HAP-1 (cell line): ENCODE data around the gene SYTL1.
A peak's percentile ranks its signal among the peaks of the same experiment; 100 is the strongest.

Source experiments
- DNase-seq, 2 experiments: peaks; one replicate each; pipeline ENCODE4 v3.0.0-alpha.2; 2016 to 2020; ENCODE audit warnings: low spot score in 2 of 2
- H3K27me3 ChIP-seq: fragments of 250-450 bp; sonication (Bioruptor Pico); 2 replicates; pipeline ENCODE4 v1.5.1; 2020; ENCODE audit warnings: low read depth, mild to moderate bottlenecking, moderate library complexity
- H3K36me3 ChIP-seq: fragments of 250-450 bp; sonication (Bioruptor Pico); replicated peaks from 2 replicates; pipeline ENCODE4 v1.5.1; 2020; ENCODE audit warnings: mild to moderate bottlenecking
- H3K4me1 ChIP-seq: fragments of 250-450 bp; sonication (Bioruptor Pico); 2 replicates; pipeline ENCODE4 v1.5.1; 2020; ENCODE audit warnings: mild to moderate bottlenecking
- H3K4me3 ChIP-seq: fragments of 250-450 bp; sonication (Bioruptor Pico); 2 replicates; pipeline ENCODE4 v1.5.1; 2020; ENCODE audit warnings: mild to moderate bottlenecking, moderate library complexity
- H3K9me3 ChIP-seq: fragments of 250-450 bp; sonication (Bioruptor Pico); 2 replicates; pipeline ENCODE4 v1.5.1; 2020; ENCODE audit warnings: mild to moderate bottlenecking, moderate library complexity
- in situ Hi-C: fragments of 300-500 bp; cut with MboI; formaldehyde crosslinking; loops from 3 replicates; pipeline ENCODE4 v1.14.3; 2020; ENCODE audit warnings: low sequenced_read_pairs, inconsistent platforms, mixed read lengths

Gene SYTL1

DNA sequence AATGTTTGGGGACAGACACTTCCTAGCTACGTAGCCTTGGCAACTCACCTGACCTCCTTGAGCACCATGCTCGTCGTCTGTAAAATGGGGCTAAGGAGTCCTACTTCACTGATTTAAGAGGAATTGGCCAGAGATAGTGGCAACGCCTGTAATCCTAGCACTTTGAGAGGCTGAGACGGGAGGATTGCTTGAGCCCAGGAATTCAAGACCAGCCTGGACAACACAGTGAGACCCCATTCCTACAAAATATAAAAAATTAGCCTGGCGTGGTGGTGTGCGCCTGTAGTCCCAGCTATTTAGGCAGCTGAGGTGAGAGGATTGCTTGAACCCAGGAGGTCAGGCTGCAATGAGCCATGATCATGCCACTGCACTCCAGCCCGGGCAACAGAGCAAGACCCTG, 4.5 kb downstream of the SYTL1 start:
- no peak for DNase-seq
- Histone ChIP-seq H3K27me3 (no peaks in the 10 kb centered on the region), H3K36me3 (no peaks in the 10 kb centered on the region), H3K9me3 (no peaks in the 10 kb centered on the region), H3K4me1 (no peaks in the 10 kb centered on the region), H3K4me3 (no peak overlapping the region)
- in situ Hi-C loops = no loop called here

DNA sequence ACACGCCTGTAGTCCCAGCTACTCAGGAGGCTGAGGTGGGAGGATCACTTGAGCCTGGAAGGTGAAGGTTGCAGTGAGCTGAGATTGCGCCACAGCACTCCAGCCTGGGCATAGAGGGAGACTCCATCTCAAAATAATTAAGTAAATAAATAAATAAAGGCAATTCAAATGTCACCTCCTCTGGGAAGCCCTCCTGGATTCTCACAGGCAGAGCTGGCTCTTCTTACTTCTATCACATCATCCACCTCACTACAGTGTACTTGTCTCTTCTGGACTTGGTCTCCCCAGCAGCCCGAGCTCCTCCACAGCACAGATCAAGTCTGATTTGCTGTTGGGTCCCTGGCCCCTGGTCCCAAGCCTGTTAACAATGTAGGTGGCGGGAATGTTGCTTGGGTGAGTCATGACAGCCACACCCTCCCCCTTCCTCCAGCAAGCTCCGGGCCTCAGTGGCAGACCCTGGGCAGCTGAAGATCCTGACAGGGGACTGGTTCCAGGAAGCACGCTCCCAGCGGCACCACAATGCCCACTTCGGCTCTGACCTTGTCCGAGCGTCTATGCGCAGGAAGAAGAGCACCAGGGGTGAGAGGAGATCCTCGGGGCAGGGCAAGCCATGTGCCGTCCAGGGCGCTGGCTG, 5.3 kb downstream of the SYTL1 start:
- Histone ChIP-seq H3K4me3 (no peak overlapping the region), H3K27me3 (no peaks in the 10 kb centered on the region), H3K4me1 (no peaks in the 10 kb centered on the region), H3K9me3 (no peaks in the 10 kb centered on the region), H3K36me3 (no peaks in the 10 kb centered on the region)
- in situ Hi-C loops = no loop called here
- no peak for DNase-seq

DNA sequence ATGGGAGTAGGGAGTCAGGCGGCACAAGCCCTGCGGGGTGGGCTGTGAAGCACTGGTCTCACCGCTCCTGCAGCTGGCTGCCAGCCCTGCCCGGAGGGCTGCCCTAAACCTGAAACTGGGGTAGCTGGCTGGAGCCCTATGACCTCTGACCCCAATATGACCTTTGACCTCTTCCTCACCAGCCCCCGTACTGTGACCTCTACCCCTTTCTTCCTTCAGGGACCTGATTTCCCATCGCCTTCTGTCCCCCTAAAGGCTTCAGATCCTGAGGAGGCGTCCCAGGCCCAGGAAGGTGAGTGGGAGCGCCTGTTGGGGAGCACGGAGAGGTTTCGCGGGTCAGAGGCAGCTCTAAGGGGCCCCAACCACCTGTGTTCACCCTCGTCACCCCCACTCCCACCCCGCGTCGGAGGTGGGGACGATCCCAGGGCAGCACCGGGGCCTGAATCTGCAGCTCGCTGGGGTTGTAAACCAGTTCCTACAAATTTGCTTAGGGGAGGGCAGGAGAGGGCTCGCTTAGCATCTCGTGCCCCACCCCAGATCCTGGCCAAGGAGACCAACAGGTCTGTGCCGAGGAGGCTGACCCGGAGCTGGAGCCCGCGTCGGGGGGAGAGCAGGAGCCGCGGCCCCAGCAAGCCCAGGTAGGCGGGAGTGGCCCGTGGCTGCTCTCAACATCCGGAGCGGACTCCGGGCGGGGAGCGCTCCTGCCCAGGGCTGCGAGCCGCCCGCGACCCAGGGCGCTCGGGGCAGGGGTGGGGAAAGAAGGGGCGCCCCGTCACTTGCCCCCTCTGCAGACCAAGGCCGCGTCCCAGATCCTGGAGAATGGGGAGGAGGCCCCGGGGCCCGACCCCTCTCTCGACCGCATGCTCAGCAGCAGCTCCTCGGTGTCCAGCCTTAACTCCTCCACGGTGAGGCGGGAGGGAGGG, 7.3 kb downstream of the SYTL1 start:
- Histone ChIP-seq H3K4me1 (no peaks in the 10 kb centered on the region), H3K36me3 (no peaks in the 10 kb centered on the region), H3K4me3 (no peak overlapping the region), H3K27me3 (no peaks in the 10 kb centered on the region), H3K9me3 (no peaks in the 10 kb centered on the region)
- peak in 1 of 2 experiments; percentile 38 for DNase-seq
- in situ Hi-C loops = no loop called here

DNA sequence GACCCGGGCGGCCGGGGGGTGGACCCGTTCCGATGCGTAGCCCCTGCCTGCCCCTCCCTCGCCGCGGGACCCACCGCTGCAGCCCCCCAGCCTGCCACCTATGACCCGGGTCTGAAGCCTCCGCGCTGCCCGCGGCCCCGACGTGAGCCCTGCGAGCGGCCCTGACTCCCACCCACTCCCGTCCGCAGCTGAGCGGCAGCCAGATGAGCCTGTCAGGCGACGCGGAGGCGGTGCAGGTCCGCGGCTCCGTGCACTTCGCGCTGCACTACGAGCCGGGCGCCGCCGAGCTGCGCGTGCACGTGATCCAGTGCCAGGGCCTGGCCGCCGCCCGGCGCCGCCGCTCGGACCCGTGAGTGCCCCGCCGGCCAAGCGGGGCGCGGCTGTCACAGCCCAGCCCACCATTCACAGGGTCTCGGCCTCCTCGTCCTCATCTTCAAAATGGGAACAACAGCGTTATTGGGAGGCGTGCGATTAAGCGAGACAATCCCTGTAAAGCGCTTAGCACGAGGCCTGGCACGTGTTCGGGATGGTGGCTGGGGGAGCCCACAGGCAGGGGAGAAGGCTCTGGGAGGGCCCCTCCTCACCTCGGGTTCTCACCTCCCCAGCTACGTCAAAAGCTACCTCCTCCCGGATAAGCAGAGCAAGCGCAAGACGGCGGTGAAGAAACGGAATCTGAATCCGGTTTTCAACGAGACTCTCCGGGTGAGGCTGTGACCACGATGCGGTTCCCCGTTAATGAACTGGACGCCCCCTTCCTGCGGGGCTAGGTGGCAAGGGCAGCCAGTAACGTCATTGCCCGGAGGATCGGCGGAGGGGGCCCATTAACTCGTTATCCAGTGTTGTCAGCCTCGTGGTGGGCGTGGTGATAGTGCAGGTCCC, 8.2 kb downstream of the SYTL1 start:
- Histone ChIP-seq H3K4me1 (no peaks in the 10 kb centered on the region), H3K27me3 (no peaks in the 10 kb centered on the region), H3K9me3 (no peaks in the 10 kb centered on the region), H3K4me3 (no peak overlapping the region), H3K36me3 (no peaks in the 10 kb centered on the region)
- no peak for DNase-seq
- in situ Hi-C loops = no loop called here

DNA sequence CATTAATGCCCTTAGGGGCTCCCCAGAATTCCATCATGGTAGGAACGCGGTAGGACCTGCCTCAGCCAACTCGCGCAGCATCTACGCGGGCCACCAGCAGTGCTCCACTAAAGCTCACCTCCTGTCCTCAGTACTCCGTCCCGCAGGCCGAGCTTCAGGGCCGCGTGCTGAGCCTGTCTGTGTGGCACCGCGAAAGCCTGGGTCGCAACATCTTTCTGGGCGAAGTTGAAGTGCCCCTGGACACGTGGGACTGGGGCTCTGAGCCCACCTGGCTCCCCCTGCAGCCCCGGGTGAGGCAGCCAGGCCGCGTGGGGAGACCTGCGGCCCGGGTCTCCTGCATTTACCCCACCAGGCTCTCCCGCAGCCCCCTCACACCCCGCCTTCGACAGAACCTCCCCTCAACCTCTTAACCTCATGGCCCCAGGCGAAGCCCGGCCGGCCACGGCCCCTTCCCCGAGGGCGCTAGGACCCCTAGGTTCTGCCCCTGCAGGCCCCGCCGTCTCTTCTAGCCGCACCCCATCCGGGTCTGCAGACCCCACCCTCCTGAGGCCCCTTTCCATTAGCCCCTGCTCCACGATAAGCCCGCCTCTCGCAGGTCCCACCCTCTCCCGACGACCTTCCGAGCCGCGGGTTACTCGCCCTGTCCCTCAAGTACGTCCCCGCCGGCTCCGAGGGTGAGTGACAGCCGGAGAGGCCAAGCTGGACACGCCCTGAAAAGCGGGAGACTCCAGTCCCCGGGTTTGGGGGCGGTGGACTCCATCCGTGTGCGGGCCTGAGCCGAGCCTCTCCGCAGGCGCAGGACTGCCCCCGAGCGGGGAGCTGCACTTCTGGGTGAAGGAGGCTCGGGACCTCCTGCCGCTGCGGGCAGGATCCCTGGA, 9.1 kb downstream of the SYTL1 start:
- no peaks in the 10 kb centered on the region for H3K4me1 ChIP-seq
- in situ Hi-C loops = no loop called here
- H3K4me3 ChIP-seq = no peak overlapping the region
- DNase-seq = no peak
- no peaks in the 10 kb centered on the region for H3K9me3 ChIP-seq
- H3K27me3 ChIP-seq = no peaks in the 10 kb centered on the region
- 0 out of 2 replicates have a peak, but pooled peaks cover 2% of the 10 kb centered on the region for H3K36me3 ChIP-seq

DNA sequence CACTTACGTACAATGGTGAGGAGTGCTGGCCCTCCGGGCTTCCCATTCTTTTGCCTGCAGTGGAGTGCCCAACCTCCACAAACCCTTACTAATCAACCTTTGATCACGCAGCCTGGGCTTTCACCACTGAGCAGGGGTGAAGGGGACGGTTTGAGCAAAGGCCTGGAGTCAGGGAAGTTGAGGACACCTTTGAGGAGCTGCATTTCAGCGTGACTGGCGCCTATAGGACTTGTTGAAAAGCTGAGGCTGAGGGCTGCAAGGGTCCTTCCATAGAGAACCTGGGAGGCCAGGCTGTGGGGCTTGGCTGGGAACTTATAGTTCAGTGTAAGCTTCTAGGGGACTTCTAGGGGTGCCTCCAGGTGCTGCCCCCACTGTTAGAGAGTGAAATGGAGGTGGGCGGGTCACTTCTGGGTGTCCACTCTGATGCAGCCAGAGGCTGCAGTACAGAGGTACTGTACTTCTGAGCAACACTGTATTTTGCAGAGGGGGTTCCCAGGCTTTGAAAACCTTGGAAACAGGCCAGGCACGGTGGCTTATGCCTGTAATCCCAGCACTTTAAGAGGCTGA, 9.8 kb downstream of the SYTL1 start:
- no peak for DNase-seq
- no peak overlapping the region for H3K4me3 ChIP-seq
- H3K4me1 ChIP-seq = no peaks in the 10 kb centered on the region
- in situ Hi-C loops = no loop called here
- no peaks in the 10 kb centered on the region for H3K27me3 ChIP-seq
- H3K36me3 ChIP-seq = 0 out of 2 replicates have a peak, but pooled peaks cover 2% of the 10 kb centered on the region
- H3K9me3 ChIP-seq = no peaks in the 10 kb centered on the region

DNA sequence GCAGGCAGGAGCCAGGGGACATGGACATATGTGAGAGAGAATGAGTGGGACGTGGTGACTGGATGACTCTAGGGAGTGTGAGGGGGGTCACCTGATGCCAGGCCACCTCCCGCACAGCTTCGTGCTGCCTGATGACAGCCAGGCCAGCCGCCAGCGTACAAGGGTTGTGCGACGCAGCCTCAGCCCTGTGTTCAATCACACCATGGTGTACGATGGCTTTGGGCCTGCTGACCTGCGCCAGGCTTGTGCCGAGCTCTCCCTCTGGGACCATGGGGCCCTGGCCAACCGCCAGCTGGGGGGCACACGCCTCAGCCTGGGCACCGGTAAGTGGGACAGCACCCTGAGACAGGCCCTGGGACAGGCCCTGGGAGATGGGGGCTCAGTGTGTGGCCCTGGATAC, 11.3 kb downstream of the SYTL1 start:
- Histone ChIP-seq H3K4me3 (no peak overlapping the region), H3K27me3 (no peaks in the 10 kb centered on the region), H3K9me3 (no peaks in the 10 kb centered on the region), H3K36me3 (peaks cover 5% of the 10 kb centered on the region; the same call in 1 of the 2 replicates), H3K4me1 (peaks cover 3% of the 10 kb centered on the region; the same call in 1 of the 2 replicates)
- in situ Hi-C loops = no loop called here
- DNase-seq = no peak

DNA sequence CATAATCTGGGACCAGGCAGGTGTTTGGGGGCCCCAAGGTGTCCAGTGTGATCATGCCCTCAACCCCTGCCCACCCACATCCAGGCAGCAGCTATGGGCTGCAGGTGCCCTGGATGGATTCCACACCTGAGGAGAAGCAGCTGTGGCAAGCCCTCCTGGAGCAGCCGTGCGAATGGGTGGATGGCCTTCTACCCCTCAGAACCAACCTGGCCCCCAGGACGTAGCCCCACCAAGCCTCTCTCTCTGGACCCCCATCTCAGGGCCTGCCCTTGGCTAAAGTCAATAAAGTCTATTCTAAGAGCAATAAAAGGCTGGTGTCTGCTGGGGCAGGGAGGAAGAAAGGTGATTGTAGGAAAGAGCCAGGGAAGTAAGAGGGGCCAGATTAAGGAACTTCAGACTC, 11.8 kb downstream of the SYTL1 start:
- Histone ChIP-seq H3K4me3 (no peak overlapping the region), H3K9me3 (no peaks in the 10 kb centered on the region), H3K36me3 (peaks cover 5% of the 10 kb centered on the region; the same call in 1 of the 2 replicates), H3K4me1 (peaks cover 3% of the 10 kb centered on the region; the same call in 1 of the 2 replicates), H3K27me3 (no peaks in the 10 kb centered on the region)
- in situ Hi-C loops = no loop called here
- no peak for DNase-seq

DNA sequence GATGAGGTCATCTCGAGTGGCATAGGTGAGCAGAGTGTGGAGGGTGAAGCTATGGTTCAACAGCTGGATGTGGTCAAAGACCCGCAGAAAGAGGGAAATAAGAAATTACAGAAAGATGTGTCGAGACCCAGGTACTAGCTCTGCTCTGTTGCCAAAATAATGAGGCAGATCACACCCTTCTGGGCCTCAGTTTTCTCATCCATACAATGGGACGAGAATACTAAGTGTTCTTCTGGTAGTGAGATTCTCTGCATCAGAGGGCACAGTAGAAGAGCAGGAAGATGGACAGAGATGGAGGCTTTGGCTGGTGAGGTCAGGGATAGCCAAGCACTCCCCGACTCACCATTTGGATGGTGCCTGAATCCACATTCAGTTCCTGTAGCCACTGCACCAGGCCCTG, 13.9 kb downstream of the SYTL1 start:
- in situ Hi-C loops = no loop called here
- Histone ChIP-seq H3K27me3 (no peaks in the 10 kb centered on the region), H3K36me3 (peaks cover 5% of the 10 kb centered on the region; the same call in 1 of the 2 replicates), H3K4me1 (peaks cover 3% of the 10 kb centered on the region; the same call in 1 of the 2 replicates), H3K9me3 (no peaks in the 10 kb centered on the region), H3K4me3 (no peak overlapping the region)
- DNase-seq = no peak

DNA sequence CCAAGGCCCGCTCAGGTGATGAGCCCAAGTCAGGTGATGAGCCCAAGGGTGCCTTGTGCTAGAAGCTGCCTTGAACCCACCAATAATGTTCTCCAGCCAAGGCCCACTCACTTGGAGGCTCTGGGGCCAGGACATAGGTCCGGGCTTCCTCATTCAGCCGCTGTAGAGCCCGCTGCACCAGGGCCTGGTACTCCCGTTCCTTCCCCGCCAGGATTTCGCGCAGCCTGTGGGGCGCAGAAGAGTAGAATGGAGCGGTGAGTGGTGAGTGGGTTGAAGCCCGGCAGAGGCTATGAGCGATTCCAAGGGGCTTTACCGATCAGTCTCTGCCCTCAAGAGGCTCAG, 14.4 kb downstream of the SYTL1 start:
- Histone ChIP-seq H3K36me3 (peaks cover 5% of the 10 kb centered on the region; the same call in 1 of the 2 replicates), H3K27me3 (no peaks in the 10 kb centered on the region), H3K4me1 (peaks cover 3% of the 10 kb centered on the region; the same call in 1 of the 2 replicates), H3K4me3 (no peak overlapping the region), H3K9me3 (no peaks in the 10 kb centered on the region)
- in situ Hi-C loops = no loop called here
- DNase-seq = no peak

DNA sequence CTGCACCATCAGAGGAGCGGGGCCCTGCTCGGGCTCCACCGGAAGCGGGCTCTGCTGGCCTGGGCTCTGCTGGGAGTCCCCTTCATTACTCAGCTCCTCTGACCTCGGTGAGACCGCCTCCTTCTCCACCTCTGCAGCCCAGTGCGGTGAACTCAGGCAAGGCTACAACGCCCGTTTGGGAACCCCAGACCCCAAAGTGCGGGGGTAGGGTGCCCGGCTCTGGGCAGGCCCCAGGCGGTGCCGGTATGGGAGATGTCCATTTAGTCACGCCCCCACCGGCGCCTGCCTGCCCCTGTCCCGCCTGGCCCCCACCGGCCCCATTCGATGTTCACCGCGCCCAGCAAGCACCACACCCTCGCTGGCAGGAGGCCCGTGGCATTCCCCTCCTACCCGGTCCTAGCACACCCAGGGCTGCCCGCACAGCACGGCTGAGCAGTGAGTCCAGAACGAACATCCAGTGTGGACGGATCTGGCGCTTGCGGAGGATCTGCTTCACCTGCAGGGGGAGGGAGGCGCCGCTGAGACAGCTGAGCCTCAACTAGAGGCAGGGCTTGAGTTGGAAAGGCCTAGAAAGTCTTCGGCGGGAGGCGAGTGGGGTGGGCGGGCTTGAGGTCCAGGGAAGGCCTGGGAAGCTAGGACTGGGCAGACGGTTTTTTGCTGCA, 14.9 kb downstream of the SYTL1 start:
- DNase-seq = peak in 1 of 2 experiments; percentile 35
- H3K36me3 ChIP-seq = peaks cover 5% of the 10 kb centered on the region; the same call in 1 of the 2 replicates
- in situ Hi-C loops = no loop called here
- H3K9me3 ChIP-seq = no peaks in the 10 kb centered on the region
- H3K4me1 ChIP-seq = peaks cover 3% of the 10 kb centered on the region; the same call in 1 of the 2 replicates
- H3K27me3 ChIP-seq = no peaks in the 10 kb centered on the region
- H3K4me3 ChIP-seq = no peak overlapping the region
